Tibial nerve (tissue), 4 donors: ENCODE results near the gene RNU11.

ENCODE experiments used
- CTCF ChIP-seq, 5 experiments: fragments of 200-600 bp in 3 of 5; fragments of 450-650 bp in 2 of 5; sonication (generic) in 3 of 5; IDR thresholded peaks; one replicate each; pipeline ENCODE4 v1.5.1; 2016 to 2019; ENCODE audit warnings: antibody characterized with exemption in 5 of 5, mild to moderate bottlenecking in 3 of 5, moderate library complexity in 2 of 5
- EP300 ChIP-seq, 2 donors: sonication (generic); formaldehyde crosslinking; IDR thresholded peaks; one replicate each; pipeline ENCODE4 v1.6.1; 2017; ENCODE audit warnings: antibody characterized with exemption in 2 of 2, mild to moderate bottlenecking in 1 of 2
- POLR2A ChIP-seq, 2 donors: fragments of 450-650 bp; IDR thresholded peaks; one replicate each; pipeline ENCODE4 v1.6.1; 2017; ENCODE audit warnings: antibody characterized with exemption in 2 of 2, mild to moderate bottlenecking in 2 of 2, moderate library complexity in 2 of 2

GRCh38 chr1:28668191-28668955 is 20.0 kb downstream of the RNU11 start, which contains the start of gene GMEB1:
- TF ChIP-seq CTCF (IDR thresholded peaks at IDR 0.05) (peak in 2 of 5 experiments; percentile 15 to 39), POLR2A (IDR thresholded peaks at IDR 0.05) (no peak), EP300 (IDR thresholded peaks at IDR 0.05) (no peak)
